Activated CD4-positive, CD25-positive, alpha-beta regulatory T cell treated with anti-CD3 and anti-CD28 coated beads, Interleukin-2, amount 50 U/mL, for 24 hours (primary cell): ENCODE results near the gene MRPL58.

Experiments used
- ATAC-seq, 2 donors: fragments of 150-1000 bp; cut with Tn5 transposase; one replicate each; pipeline ENCODE4 v1.10.0; 2021; ENCODE audit warnings: mild to moderate bottlenecking in 1 of 2, moderate library complexity in 1 of 2

The MRPL58 gene

GRCh38 chr17:75048249-75048878 lies 35.9 kb downstream of the MRPL58 start:
- ATAC-seq = no peak

DNA sequence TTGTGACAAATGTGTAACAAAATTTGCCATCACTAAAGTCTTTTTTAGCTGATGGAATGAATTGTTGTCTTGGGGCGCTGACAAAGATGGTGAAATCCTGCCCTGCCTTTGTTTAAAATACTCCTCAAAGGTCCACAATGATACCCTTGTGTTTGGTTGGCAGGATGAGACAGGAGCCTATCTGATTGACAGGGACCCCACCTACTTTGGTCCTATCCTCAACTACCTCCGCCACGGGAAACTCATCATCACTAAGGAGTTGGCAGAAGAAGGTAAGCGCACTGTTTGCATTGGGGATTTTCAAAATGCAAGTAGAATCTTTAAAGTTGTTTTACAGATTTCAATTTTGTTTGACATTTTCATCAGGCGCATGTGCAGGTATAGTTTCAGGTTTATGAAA lies 36.6 kb downstream of the MRPL58 start:
- no peak for ATAC-seq

GRCh38 chr17:75049706-75050105 lies 37.2 kb downstream of the MRPL58 start:
- ATAC-seq = no peak

DNA sequence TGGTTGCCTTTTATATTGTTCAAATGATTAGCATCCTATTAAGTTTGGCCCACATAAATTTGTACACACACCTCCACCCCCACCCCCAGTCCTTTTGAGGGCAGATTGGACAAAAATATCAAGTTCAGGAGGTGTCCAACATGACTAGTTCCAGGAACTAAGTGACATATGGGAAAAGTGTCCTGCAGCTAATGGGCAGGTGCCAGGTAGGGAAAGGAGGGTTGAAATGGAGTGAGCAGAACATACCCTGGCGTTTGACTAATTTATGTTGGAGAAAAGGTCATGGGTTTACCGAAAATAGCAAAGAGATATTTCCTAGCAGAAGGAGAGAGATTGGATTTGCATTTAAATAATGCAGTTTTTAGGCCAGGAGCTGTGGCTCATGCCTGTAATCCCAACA lies 39.5 kb downstream of the MRPL58 start:
- ATAC-seq = no peak

- ATAC-seq = no peak
These were observed 47.2 kb downstream of the MRPL58 start for GRCh38 chr17:75059369-75060345.

GRCh38 chr17:75060434-75061054 lies 48.1 kb downstream of the MRPL58 start:
- ATAC-seq = no peak

GRCh38 chr17:75061055-75061438 lies 48.6 kb downstream of the MRPL58 start:
- no peak for ATAC-seq

GRCh38 chr17:75061618-75062017 lies 49.1 kb downstream of the MRPL58 start:
- no peak for ATAC-seq

- ATAC-seq = no peak
These were observed 50.7 kb downstream of the MRPL58 start for GRCh38 chr17:75063201-75063600.

- no peak for ATAC-seq
These were observed 51.2 kb downstream of the MRPL58 start for GRCh38 chr17:75063626-75064025.

DNA sequence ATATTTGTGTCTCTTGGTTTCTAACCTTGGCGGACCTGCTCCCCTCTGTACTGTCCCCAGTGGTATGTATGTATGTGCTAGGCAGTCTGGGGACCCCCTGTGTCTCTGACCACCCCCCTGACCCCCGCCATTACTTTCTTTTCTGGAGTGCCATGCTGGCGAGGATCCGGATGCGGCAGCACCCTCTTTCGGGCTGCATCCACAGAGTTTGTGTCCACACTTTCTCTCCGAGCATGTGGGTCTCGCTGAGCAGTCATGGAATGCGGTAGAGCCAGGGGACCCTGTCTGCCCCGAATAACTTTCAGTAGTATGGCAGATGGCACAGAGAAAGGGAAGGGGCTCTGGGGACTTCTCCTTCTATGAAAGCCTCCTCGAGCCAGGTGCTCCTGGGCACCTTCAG lies 51.6 kb downstream of the MRPL58 start:
- ATAC-seq = no peak

GRCh38 chr17:75064460-75064859 lies 52.0 kb downstream of the MRPL58 start:
- ATAC-seq = no peak

GRCh38 chr17:75064867-75065561 lies 52.5 kb downstream of the MRPL58 start:
- ATAC-seq = no peak

- peak; percentile 41 to 54 for ATAC-seq
These were observed 53.2 kb downstream of the MRPL58 start for GRCh38 chr17:75065562-75066151.

GRCh38 chr17:75067856-75068255 lies 55.4 kb downstream of the MRPL58 start:
- peak; percentile 32 to 43 for ATAC-seq

- no peak for ATAC-seq
These were observed 56.3 kb downstream of the MRPL58 start for GRCh38 chr17:75068750-75069149.

DNA sequence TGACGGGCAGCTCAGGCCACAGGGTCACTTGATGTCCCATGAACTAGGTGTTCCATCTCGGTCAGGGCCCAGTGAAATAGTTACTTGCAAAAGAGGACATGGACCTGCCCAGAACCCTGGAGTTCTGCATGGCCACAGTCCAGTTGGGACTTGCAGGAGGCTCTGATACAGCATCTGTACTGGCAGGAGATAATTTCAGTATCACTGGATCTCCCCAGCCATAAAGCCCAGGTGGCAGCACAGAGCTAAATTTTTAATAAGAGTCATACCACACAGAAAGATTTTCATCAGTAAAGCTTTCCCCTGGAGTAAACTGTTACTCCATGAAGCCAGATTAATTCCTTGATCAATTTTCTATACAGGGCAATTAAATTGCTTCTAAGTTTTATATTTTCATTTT lies 57.3 kb downstream of the MRPL58 start:
- no peak for ATAC-seq
